GM12878 (cell line): ENCODE data around the gene ASTN1. TPM values are rescaled to one million over a fixed set of nuclear protein-coding genes. Genes with fewer than 3 reads are reported as not detected.

ENCODE experiments used
- ATAC-seq: fragments of 200-7000 bp; cut with Tn5 transposase; 3 replicates; pipeline ENCODE4 v1.9.1; 2020; ENCODE audit warnings: mild to moderate bottlenecking, moderate library complexity
- BruUV-seq: library from RNA; stranded (reverse); fragments of 400-500 nt; replicated peaks from 2 replicates; lab custom pipeline; 2021; lab: Mats Ljungman, UMichigan
- CTCF ChIA-PET: fragments of 300-600 bp; sonication (Branson Sonifier 250); formaldehyde crosslinking; extraction: SDS; loops from one replicate; lab custom pipeline; 2021; ENCODE audit warnings: inconsistent platforms; lab: Yijun Ruan, JAX
- POLR2A ChIA-PET: fragments of 350-600 bp; formaldehyde crosslinking; extraction: SDS; loops from one replicate; lab custom pipeline; 2021; ENCODE audit warnings: inconsistent platforms; lab: Charles Lee
- RAD21 ChIA-PET: fragments of 300-600 bp; sonication (Branson Sonifier 250); formaldehyde crosslinking; loops from one replicate; lab custom pipeline; 2023; ENCODE audit warnings: antibody characterized with exemption; ENCODE audit not compliant: unreplicated experiment; lab: Charles Lee
- SMC1A ChIA-PET: fragments of 300-600 bp; sonication (Branson Sonifier 250); formaldehyde crosslinking; loops from one replicate; lab custom pipeline; 2023; ENCODE audit not compliant: unreplicated experiment, uncharacterized antibody; lab: Charles Lee
- DNase-seq: peaks from one replicate; pipeline ENCODE4 v3.0.0-alpha.2; 2011; ENCODE audit warnings: low read depth, low spot score
- FAIRE-seq: peaks from 3 replicates; lab custom pipeline; 2011; peaks lifted over from hg19 to GRCh38; lab: Jason Lieb, UNC
- H2AFZ ChIP-seq: 2 replicates; pipeline ENCODE4 v1.6.0; 2011; ENCODE audit warnings: low read depth, low read length, control low read depth; ENCODE audit not compliant: control insufficient read depth
- H3K27ac ChIP-seq: 2 replicates; pipeline ENCODE4 v1.5.1; 2011; ENCODE audit warnings: control low read depth; ENCODE audit not compliant: control insufficient read depth, insufficient read depth
- H3K27me3 ChIP-seq, 2 experiments: replicated peaks in 1 of 2; 2 replicates each; pipeline versions ENCODE4 v1.6.0 to v1.6.1; 2011; ENCODE audit warnings: low read length in 1 of 2; ENCODE audit not compliant: control insufficient read depth in 2 of 2, insufficient read depth in 2 of 2
- H3K36me3 ChIP-seq, 2 experiments: 2 replicates each; pipeline ENCODE4 v1.5.1; 2011; ENCODE audit warnings: low read length in 1 of 2; ENCODE audit not compliant: control insufficient read depth in 2 of 2, insufficient read depth in 2 of 2
- H3K4me1 ChIP-seq: 2 replicates; pipeline ENCODE4 v1.6.1; 2011; ENCODE audit warnings: mild to moderate bottlenecking, low read length, moderate library complexity, mixed read lengths; ENCODE audit not compliant: control insufficient read depth, insufficient read depth
- H3K4me2 ChIP-seq: 2 replicates; pipeline ENCODE4 v1.6.0; 2011; ENCODE audit warnings: control low read depth; ENCODE audit not compliant: control insufficient read depth, insufficient read depth
- H3K4me3 ChIP-seq: fragments of 200-600 bp; sonication (generic); 2 replicates; pipeline ENCODE4 v1.5.1; 2016
- H3K79me2 ChIP-seq: 2 replicates; pipeline ENCODE4 v1.6.0; 2011; ENCODE audit warnings: low read length; ENCODE audit not compliant: control insufficient read depth, insufficient read depth
- H3K9ac ChIP-seq: 2 replicates; pipeline ENCODE4 v1.8.0; 2011; ENCODE audit warnings: low read length, control low read depth, mixed read lengths; ENCODE audit not compliant: control insufficient read depth, insufficient read depth
- H3K9me3 ChIP-seq: replicated peaks from 3 replicates; pipeline ENCODE4 v1.5.1; 2011; ENCODE audit warnings: mild to moderate bottlenecking, low read length; ENCODE audit not compliant: control insufficient read depth, insufficient read depth
- H4K20me1 ChIP-seq: 2 replicates; pipeline ENCODE4 v1.6.0; 2011; ENCODE audit not compliant: control insufficient read depth, insufficient read depth
- CHD4 ChIP-seq: fragments of 200-600 bp; sonication (generic); IDR thresholded peaks from 2 replicates; pipeline ENCODE4 v1.6.1; 2016; ENCODE audit warnings: mild to moderate bottlenecking
- EP300 ChIP-seq, 2 experiments: fragments of 150-350 bp in 1 of 2; IDR thresholded peaks; 2 replicates each; pipeline ENCODE4 v1.6.1; 2011 to 2012; ENCODE audit warnings: low read depth in 2 of 2, low read length in 2 of 2, borderline replicate concordance in 1 of 2, improper control_type of control experiment in 1 of 2, inconsistent platforms in 1 of 2; ENCODE audit not compliant: control insufficient read depth in 1 of 2
- EZH2 ChIP-seq: IDR thresholded peaks from 2 replicates; pipeline ENCODE4 v1.6.1; 2012; ENCODE audit warnings: low read depth, mild to moderate bottlenecking, control low read depth, inconsistent platforms, low read length, borderline replicate concordance; ENCODE audit not compliant: control insufficient read depth
- FOXK2 ChIP-seq: fragments of 450-650 bp; IDR thresholded peaks from 2 replicates; pipeline ENCODE4 v1.6.1; 2017; ENCODE audit warnings: mild to moderate bottlenecking, moderate library complexity
- HCFC1 ChIP-seq: fragments of 150-350 bp; IDR thresholded peaks from 2 replicates; pipeline ENCODE4 v1.6.1; 2014; ENCODE audit warnings: low read length
- HDGF ChIP-seq: fragments of 450-650 bp; IDR thresholded peaks from 2 replicates; pipeline ENCODE4 v1.6.1; 2016; ENCODE audit warnings: antibody characterized with exemption
- LARP7 ChIP-seq: fragments of 450-650 bp; IDR thresholded peaks from 2 replicates; pipeline ENCODE4 v1.6.1; 2017; ENCODE audit warnings: mild to moderate bottlenecking
- MXI1 ChIP-seq: fragments of 150-350 bp; IDR thresholded peaks from 2 replicates; pipeline ENCODE4 v1.6.1; 2011; ENCODE audit warnings: low read depth, mild to moderate bottlenecking, inconsistent platforms, low read length, improper control_type of control experiment
- POLR2AphosphoS2 ChIP-seq: IDR thresholded peaks from 2 replicates; pipeline ENCODE4 v1.6.1; 2011; ENCODE audit warnings: low read depth, mild to moderate bottlenecking, low read length, improper control_type of control experiment, moderate library complexity
- RFX5 ChIP-seq: IDR thresholded peaks from 2 replicates; pipeline ENCODE4 v1.6.1; 2011; ENCODE audit warnings: low read depth, low read length, improper control_type of control experiment
- SP1 ChIP-seq: IDR thresholded peaks from one replicate; pipeline ENCODE4 v1.6.1; 2011; ENCODE audit warnings: low read depth, low read length
- SPI1 ChIP-seq: IDR thresholded peaks from 2 replicates; pipeline ENCODE4 v1.6.1; 2011; ENCODE audit warnings: low read depth, mild to moderate bottlenecking, low read length, moderate library complexity, borderline replicate concordance; ENCODE audit not compliant: insufficient read depth
- YBX1 ChIP-seq: fragments of 450-650 bp; IDR thresholded peaks from 2 replicates; pipeline ENCODE4 v1.6.1; 2016; ENCODE audit warnings: antibody characterized with exemption
- ZNF217 ChIP-seq: fragments of 450-650 bp; IDR thresholded peaks from 2 replicates; pipeline ENCODE4 v1.6.1; 2017; ENCODE audit warnings: antibody characterized with exemption, mild to moderate bottlenecking
- WGBS: methylation state at CpG from one replicate; pipeline ENCODE4 v1.1.6; 2016; ENCODE audit warnings: low lambda C conversion rate; ENCODE audit not compliant: insufficient replicate concordance, insufficient coverage; ENCODE audit errors: missing lambda C conversion rate; 5-methylcytosine and 5-hydroxymethylcytosine counted together
- in situ Hi-C: fragments of 300-500 bp; cut with MboI; formaldehyde crosslinking; loops from 9 replicates; pipeline ENCODE4 v1.14.3; 2018; ENCODE audit warnings: mixed read lengths
- intact Hi-C: fragments of 100-400 bp; cut with micrococcal nuclease; formaldehyde crosslinking; loops from one replicate; pipeline ENCODE4 v1.14.2; 2022; ENCODE audit not compliant: unreplicated experiment
- polyA plus RNA-seq, 11 experiments: library from polyadenylated mRNA; depleted of rRNA in 4 of 11; unstranded in 6 of 11; stranded (reverse) in 5 of 11; fragments of >200 nt; fragmentation: Nextera tagmentation in 4 of 11; fragmentation: Illumina TruSeq in 1 of 11; extraction: Ambion mirVana in 4 of 11; extraction: Trizol in 1 of 11; gene quantifications; 1 replicate in 1 of 11; 2 replicates in 10 of 11; pipeline versions ENCODE4 v1.2.1 to v1.2.3, GENCODE V29; 2011 to 2016; ENCODE audit warnings: inconsistent platforms in 2 of 11, missing spikeins in 2 of 11, low read depth in 1 of 11
- total RNA-seq, 4 experiments: library from RNA; depleted of rRNA in 3 of 4; stranded (reverse); fragments of >200 nt in 3 of 4; fragmentation: Illumina TruSeq in 1 of 4; extraction: Trizol in 1 of 4; gene quantifications; 2 replicates each; pipeline versions ENCODE4 v1.2.1 to v1.2.3, GENCODE V29; 2013 to 2021
- TF ChIP-seq, protein P1 (sequence below): IDR thresholded peaks from 2 replicates; pipeline ENCODE4 v1.6.1; 2012; ENCODE audit warnings: improper control_type of control experiment, low read depth, low read length; ENCODE audit not compliant: insufficient replicate concordance
- TF ChIP-seq, protein P2 (sequence below): IDR thresholded peaks from 2 replicates; pipeline ENCODE4 v1.6.1; 2011; ENCODE audit warnings: borderline replicate concordance, low read depth, mild to moderate bottlenecking, moderate library complexity, low read length; ENCODE audit not compliant: insufficient read depth, poor library complexity, severe bottlenecking

The ASTN1 gene
- total and polyA plus RNA-seq, 10 of the 15 experiments (the other 5 are each of a cell fraction or from before 2014, with no cell fraction given): 0.04 TPM; not detected in 9

DNA sequence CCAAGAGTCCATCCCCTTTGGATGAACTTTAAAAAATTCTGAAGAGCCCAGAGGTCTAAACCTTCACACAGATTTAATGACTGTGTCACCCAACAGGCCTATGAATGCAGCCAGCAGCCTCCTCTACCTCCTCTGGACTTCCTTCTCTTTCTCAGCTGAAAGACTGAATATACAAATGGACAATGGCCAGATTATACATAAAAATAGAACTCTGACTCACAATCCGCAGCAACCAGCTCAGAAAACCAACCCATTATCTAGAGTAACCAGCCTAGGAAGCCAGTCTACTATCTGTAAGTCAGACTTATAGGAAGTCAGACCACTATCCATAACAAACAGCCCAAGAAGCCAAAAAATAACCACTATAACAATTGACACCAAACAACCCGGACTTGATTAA is 224.5 kb downstream of the ASTN1 start:
- SMC1A ChIA-PET: no interaction called here
- FAIRE-seq: no peak

More for the DNA sequence above, 224.5 kb downstream of the ASTN1 start:
- POLR2A ChIA-PET: no interaction called here
- Histone ChIP-seq H3K9me3 (no peaks in the 10 kb centered on the region; the same call in 2 of the 3 replicates), H4K20me1 (no peaks in the 10 kb centered on the region), H3K27me3 (no peaks in the 10 kb centered on the region), H2AFZ (no peak overlapping the region), H3K79me2 (no peaks in the 10 kb centered on the region), H3K4me1 (no peaks in the 10 kb centered on the region), H3K4me2 (no peak overlapping the region), H3K27ac (no peak overlapping the region), H3K9ac (no peak overlapping the region), H3K4me3 (no peak overlapping the region), H3K36me3 (no peaks in the 10 kb centered on the region)
- CTCF ChIA-PET: interaction anchor here (2.2 kb wide), 1 partner anchor 9 kb away, joined by 6 read pairs; no protein-coding TSS in a partner anchor
- intact Hi-C loops: no loop called here
- RAD21 ChIA-PET: no interaction called here
- in situ Hi-C loops: no loop called here
- WGBS: 3% methylated on average over 2 of the region's 2 CpGs
- TF ChIP-seq MXI1: no peak
- no peak for TF ChIP-seq HDGF
- no peak for TF ChIP-seq SPI1
- TF ChIP-seq SP1: no peak
- TF ChIP-seq YBX1: no peak
- TF ChIP-seq, protein P1, sequence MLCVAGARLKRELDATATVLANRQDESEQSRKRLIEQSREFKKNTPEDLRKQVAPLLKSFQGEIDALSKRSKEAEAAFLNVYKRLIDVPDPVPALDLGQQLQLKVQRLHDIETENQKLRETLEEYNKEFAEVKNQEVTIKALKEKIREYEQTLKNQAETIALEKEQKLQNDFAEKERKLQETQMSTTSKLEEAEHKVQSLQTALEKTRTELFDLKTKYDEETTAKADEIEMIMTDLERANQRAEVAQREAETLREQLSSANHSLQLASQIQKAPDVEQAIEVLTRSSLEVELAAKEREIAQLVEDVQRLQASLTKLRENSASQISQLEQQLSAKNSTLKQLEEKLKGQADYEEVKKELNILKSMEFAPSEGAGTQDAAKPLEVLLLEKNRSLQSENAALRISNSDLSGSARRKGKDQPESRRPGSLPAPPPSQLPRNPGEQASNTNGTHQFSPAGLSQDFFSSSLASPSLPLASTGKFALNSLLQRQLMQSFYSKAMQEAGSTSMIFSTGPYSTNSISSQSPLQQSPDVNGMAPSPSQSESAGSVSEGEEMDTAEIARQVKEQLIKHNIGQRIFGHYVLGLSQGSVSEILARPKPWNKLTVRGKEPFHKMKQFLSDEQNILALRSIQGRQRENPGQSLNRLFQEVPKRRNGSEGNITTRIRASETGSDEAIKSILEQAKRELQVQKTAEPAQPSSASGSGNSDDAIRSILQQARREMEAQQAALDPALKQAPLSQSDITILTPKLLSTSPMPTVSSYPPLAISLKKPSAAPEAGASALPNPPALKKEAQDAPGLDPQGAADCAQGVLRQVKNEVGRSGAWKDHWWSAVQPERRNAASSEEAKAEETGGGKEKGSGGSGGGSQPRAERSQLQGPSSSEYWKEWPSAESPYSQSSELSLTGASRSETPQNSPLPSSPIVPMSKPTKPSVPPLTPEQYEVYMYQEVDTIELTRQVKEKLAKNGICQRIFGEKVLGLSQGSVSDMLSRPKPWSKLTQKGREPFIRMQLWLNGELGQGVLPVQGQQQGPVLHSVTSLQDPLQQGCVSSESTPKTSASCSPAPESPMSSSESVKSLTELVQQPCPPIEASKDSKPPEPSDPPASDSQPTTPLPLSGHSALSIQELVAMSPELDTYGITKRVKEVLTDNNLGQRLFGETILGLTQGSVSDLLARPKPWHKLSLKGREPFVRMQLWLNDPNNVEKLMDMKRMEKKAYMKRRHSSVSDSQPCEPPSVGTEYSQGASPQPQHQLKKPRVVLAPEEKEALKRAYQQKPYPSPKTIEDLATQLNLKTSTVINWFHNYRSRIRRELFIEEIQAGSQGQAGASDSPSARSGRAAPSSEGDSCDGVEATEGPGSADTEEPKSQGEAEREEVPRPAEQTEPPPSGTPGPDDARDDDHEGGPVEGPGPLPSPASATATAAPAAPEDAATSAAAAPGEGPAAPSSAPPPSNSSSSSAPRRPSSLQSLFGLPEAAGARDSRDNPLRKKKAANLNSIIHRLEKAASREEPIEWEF: no peak
- no peak for TF ChIP-seq CHD4
- no peak for TF ChIP-seq EZH2
- TF ChIP-seq RFX5: no peak
- no peak for TF ChIP-seq HCFC1
- TF ChIP-seq POLR2AphosphoS2: no peak
- TF ChIP-seq ZNF217: no peak
- TF ChIP-seq LARP7: no peak
- TF ChIP-seq, protein P2, sequence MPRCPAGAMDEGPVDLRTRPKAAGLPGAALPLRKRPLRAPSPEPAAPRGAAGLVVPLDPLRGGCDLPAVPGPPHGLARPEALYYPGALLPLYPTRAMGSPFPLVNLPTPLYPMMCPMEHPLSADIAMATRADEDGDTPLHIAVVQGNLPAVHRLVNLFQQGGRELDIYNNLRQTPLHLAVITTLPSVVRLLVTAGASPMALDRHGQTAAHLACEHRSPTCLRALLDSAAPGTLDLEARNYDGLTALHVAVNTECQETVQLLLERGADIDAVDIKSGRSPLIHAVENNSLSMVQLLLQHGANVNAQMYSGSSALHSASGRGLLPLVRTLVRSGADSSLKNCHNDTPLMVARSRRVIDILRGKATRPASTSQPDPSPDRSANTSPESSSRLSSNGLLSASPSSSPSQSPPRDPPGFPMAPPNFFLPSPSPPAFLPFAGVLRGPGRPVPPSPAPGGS: no peak
- no peak for TF ChIP-seq EP300 (IDR thresholded peaks at IDR 0.05; ENCODE audit: borderline replicate concordance in 1 of 2, control insufficient read depth in 1 of 2, low read depth in 2 of 2, low read length in 2 of 2)
- no peak for TF ChIP-seq FOXK2
- DNase-seq (no peak), ATAC-seq (no peak)
- BruUV-seq: no TSS peak
